ENCODE data around the gene GALNT10.

GRCh38 chr5:154316223-154316935 lies 125.8 kb downstream of the GALNT10 start:
- TF ChIP-seq GABPA (IDR thresholded peaks at IDR 0.05; ENCODE audit: low read depth) (no peak), POLR2AphosphoS5 (IDR thresholded peaks at IDR 0.05; ENCODE audit: low read depth) (no peak)
- TF ChIP-seq, protein P1, sequence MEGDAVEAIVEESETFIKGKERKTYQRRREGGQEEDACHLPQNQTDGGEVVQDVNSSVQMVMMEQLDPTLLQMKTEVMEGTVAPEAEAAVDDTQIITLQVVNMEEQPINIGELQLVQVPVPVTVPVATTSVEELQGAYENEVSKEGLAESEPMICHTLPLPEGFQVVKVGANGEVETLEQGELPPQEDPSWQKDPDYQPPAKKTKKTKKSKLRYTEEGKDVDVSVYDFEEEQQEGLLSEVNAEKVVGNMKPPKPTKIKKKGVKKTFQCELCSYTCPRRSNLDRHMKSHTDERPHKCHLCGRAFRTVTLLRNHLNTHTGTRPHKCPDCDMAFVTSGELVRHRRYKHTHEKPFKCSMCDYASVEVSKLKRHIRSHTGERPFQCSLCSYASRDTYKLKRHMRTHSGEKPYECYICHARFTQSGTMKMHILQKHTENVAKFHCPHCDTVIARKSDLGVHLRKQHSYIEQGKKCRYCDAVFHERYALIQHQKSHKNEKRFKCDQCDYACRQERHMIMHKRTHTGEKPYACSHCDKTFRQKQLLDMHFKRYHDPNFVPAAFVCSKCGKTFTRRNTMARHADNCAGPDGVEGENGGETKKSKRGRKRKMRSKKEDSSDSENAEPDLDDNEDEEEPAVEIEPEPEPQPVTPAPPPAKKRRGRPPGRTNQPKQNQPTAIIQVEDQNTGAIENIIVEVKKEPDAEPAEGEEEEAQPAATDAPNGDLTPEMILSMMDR (IDR thresholded peaks at IDR 0.05; ENCODE audit: insufficient read depth, low read length): no peak

Data from HL-60 (cell line).